Body of pancreas (tissue), 4 donors: ENCODE measurements around the gene LIMK1. TPM values are rescaled to one million over a fixed set of nuclear protein-coding genes. Genes with fewer than 3 reads are reported as not detected.

Experiments used
- ATAC-seq: fragments of 150-250 bp; one replicate; pipeline ENCODE4 v1.9.1; 2016
- DNase-seq, 4 donors: peaks; one replicate each; pipeline ENCODE4 v3.0.0-alpha.2; 2019
- H3K27ac ChIP-seq, 4 donors: fragments of 200-600 bp; sonication (generic); 1 replicate in 3 of 4; 2 replicates in 1 of 4; pipeline versions ENCODE4 v1.5.1 to v1.6.1; 2016 to 2019; ENCODE audit warnings: mild to moderate bottlenecking in 1 of 4, mixed read lengths in 1 of 4, moderate library complexity in 1 of 4
- H3K27me3 ChIP-seq, 2 donors: fragments of 200-600 bp; sonication (generic); one replicate each; pipeline ENCODE4 v1.6.0; 2016; ENCODE audit warnings: mild to moderate bottlenecking in 1 of 2
- H3K36me3 ChIP-seq, 2 donors: fragments of 200-600 bp; sonication (generic); replicated peaks in 1 of 2; 2 replicates each; pipeline ENCODE4 v1.5.1; 2016; ENCODE audit warnings: low read depth in 2 of 2; ENCODE audit not compliant: insufficient read depth in 1 of 2
- H3K4me1 ChIP-seq: fragments of 200-600 bp; sonication (generic); one replicate; pipeline ENCODE4 v1.6.0; 2016
- H3K4me3 ChIP-seq, 2 donors: fragments of 200-600 bp; sonication (generic); 1 replicate in 1 of 2; 2 replicates in 1 of 2; pipeline ENCODE4 v1.5.1; 2016 to 2019
- H3K9me3 ChIP-seq, 3 donors: fragments of 200-600 bp; sonication (generic); 1 replicate in 2 of 3; 2 replicates in 1 of 3; pipeline ENCODE4 v1.5.1; 2016
- POLR2A ChIP-seq, 3 donors: fragments of 450-650 bp; IDR thresholded peaks; one replicate each; pipeline ENCODE4 v1.6.1; 2016; ENCODE audit warnings: antibody characterized with exemption in 3 of 3, mild to moderate bottlenecking in 2 of 3
- WGBS, 2 donors: methylation state at CpG; one replicate each; pipeline ENCODE4 v1.1.5; 2017; 5-methylcytosine and 5-hydroxymethylcytosine counted together
- intact Hi-C: fragments of 100-400 bp; cut with DNase I; formaldehyde crosslinking; loops from one replicate; pipeline ENCODE4 v1.15.1; 2023
- total RNA-seq, 2 donors: library from RNA; depleted of rRNA; stranded (reverse); fragments of >200 nt; gene quantifications; one replicate each; pipeline ENCODE4 v1.1.0, GENCODE V29; 2016
- TF ChIP-seq, protein P1 (sequence below), 7 experiments: fragments of 450-650 bp in 4 of 7; fragments of 200-600 bp in 3 of 7; sonication (generic) in 3 of 7; IDR thresholded peaks; one replicate each; pipeline ENCODE4 v1.5.1; 2016 to 2019; ENCODE audit warnings: antibody characterized with exemption in 7 of 7

The LIMK1 gene
- total RNA-seq, 2 donors from 2014 or later, result 10.1 to 27.4 TPM

DNA sequence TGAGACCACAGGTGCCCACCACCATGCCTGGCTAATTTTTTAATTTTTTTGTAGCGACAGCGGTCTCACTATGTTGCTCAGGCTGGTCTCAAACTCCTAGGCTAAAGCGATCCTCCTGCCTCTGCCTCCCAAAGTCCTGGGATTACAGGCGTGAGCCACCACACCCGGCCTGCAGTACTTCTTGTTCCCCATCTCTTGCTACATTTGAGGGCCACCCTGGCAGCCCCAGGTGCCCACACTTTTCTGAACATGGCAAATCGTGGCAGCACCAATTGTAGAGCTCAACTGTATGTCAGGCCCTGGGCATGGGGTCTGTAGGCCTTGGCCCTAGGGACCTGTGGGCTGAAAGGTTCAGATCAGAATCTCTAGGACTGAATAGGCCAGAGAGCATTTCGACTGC is 25.1 kb upstream of the LIMK1 start:
- TF ChIP-seq, protein P1, sequence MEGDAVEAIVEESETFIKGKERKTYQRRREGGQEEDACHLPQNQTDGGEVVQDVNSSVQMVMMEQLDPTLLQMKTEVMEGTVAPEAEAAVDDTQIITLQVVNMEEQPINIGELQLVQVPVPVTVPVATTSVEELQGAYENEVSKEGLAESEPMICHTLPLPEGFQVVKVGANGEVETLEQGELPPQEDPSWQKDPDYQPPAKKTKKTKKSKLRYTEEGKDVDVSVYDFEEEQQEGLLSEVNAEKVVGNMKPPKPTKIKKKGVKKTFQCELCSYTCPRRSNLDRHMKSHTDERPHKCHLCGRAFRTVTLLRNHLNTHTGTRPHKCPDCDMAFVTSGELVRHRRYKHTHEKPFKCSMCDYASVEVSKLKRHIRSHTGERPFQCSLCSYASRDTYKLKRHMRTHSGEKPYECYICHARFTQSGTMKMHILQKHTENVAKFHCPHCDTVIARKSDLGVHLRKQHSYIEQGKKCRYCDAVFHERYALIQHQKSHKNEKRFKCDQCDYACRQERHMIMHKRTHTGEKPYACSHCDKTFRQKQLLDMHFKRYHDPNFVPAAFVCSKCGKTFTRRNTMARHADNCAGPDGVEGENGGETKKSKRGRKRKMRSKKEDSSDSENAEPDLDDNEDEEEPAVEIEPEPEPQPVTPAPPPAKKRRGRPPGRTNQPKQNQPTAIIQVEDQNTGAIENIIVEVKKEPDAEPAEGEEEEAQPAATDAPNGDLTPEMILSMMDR (IDR thresholded peaks at IDR 0.05), result no peak
- no peak for TF ChIP-seq POLR2A (IDR thresholded peaks at IDR 0.05)
- Histone ChIP-seq H3K9me3 (no peaks in the 10 kb centered on the region), H3K4me3 (no peak overlapping the region), H3K27me3 (no peaks in the 10 kb centered on the region), H3K36me3 (no peaks in the 10 kb centered on the region), H3K27ac (peak overlapping the region in 2 of 4 donors; percentile 89 to 91), H3K4me1 (peaks cover 47% of the 10 kb centered on the region)
- DNase-seq (no peak), ATAC-seq (no peak)
- intact Hi-C loops, result no loop called here
- WGBS, 2 donors, result 88 to 94% methylated on average over 7 of the region's 7 CpGs

DNA sequence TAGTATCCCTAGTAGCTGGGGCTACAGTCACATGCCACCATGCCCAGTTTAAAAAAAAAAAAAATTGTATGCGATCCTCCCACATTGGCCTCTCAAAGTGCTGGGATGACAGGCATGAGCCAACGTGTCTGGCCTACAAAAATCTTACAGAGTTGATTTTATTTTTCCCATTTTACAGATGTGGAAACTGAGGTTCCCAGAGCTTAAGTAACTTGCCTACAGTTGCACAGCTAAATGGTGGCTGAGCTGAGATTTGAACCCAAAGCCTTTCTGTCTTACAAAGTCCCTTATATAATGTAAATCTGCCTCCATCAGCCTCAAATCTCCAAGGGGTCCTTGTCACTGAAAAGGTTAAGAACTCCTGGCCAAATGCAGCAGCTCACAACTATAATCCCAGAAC is 24.6 kb upstream of the LIMK1 start:
- peak overlapping the region in 3 of 4 donors; percentile 89 to 97 (median 91) for H3K27ac ChIP-seq
- 66 to 73% methylated on average over 2 of the region's 2 CpGs for WGBS, 2 donors
- no peak for ATAC-seq
- H3K4me3 ChIP-seq, result no peak overlapping the region
- peaks cover 47% of the 10 kb centered on the region for H3K4me1 ChIP-seq
- DNase-seq, result no peak
- H3K9me3 ChIP-seq, result no peaks in the 10 kb centered on the region
- H3K36me3 ChIP-seq, result no peaks in the 10 kb centered on the region
- intact Hi-C loops, result no loop called here
- H3K27me3 ChIP-seq, result no peaks in the 10 kb centered on the region
- no peak for TF ChIP-seq POLR2A (IDR thresholded peaks at IDR 0.05)
- TF ChIP-seq, protein P1 (IDR thresholded peaks at IDR 0.05), result no peak

DNA sequence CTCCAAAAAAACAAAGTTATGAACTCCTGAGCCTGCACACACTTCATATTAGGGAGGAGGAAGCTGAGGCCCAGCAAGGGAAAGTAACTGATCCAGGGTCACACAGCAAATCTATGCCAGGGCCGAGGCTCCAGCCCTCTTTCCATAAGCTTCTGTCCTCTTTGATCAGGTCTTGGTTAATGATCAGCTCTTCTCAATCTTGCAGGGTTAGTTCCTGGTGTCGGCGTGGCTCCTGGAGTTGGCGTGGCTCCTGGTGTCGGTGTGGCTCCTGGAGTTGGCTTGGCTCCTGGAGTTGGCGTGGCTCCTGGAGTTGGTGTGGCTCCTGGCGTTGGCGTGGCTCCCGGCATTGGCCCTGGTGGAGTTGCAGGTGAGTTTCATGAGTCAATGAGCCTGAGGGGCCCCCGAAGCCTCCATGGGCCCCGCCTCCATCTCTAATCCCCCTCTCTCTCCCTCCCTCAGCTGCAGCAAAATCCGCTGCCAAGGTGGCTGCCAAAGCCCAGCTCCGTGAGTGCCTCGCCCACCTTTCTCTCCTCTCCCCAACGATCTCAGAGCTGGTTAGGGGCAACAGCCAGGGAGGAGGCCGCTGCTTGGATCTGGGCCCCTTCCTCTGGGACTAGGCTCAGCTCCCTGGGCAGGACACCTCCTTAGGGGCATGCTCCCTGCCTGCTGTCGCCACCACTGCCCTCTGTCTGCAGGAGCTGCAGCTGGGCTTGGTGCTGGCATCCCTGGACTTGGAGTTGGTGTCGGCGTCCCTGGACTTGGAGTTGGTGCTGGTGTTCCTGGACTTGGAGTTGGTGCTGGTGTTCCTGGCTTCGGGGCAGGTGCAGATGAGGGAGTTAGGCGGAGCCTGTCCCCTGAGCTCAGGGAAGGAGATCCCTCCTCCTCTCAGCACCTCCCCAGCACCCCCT is 23.7 kb upstream of the LIMK1 start:
- DNase-seq (peak; percentile 97 to 99 (median 98)), ATAC-seq (peak; percentile 83)
- peak in 1 of 3 donors; percentile 31 for TF ChIP-seq POLR2A (IDR thresholded peaks at IDR 0.05)
- TF ChIP-seq, protein P1 (IDR thresholded peaks at IDR 0.05), result peak in 4 of 7 experiments; percentile 27 to 44 (median 37)
- Histone ChIP-seq H3K27ac (peak overlapping the region; percentile 89 to 97 (median 94)), H3K4me1 (peaks cover 47% of the 10 kb centered on the region), H3K9me3 (no peaks in the 10 kb centered on the region), H3K4me3 (no peak overlapping the region), H3K36me3 (no peaks in the 10 kb centered on the region), H3K27me3 (no peaks in the 10 kb centered on the region)
- intact Hi-C loops, result no loop called here
- WGBS, 2 donors, result 21 to 23% methylated on average over 16 to 21 of the region's 21 CpGs

DNA sequence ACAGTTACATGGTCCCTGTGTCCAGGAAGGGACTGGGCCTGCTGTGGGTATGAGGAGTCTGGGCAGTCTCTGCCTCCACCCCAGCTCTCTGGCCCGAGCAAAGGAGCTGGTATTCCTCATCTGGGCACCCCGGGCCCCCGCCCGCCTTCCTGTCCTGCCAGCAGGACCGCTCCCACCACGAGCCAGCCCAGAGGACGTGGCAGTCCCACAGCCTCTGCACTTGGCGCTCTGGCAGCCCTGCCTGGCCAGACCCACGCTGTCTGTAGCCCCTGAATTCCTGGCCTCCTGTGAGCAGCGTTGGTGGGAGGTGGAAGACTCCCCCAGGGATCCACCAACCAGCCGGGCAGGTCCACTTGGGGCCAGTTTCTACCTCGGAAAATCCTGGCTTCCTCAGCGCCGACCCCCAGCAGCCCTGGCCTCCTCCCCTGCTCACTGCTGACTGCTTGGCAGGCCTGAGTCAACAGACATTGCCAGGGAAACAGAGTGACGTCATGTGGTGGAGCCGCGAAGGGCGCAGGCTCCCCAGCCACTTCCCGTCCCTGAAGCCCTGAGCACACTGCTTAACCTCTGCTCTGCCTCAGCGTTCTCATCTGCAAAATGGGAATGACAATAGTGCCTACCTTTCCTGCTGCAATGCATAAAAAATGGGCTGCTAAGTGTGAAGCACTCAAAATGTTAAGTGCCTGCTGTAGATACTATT is 21.6 kb upstream of the LIMK1 start:
- intact Hi-C loops, result no loop called here
- Histone ChIP-seq H3K9me3 (no peaks in the 10 kb centered on the region), H3K4me3 (no peak overlapping the region), H3K27me3 (no peaks in the 10 kb centered on the region), H3K36me3 (no peaks in the 10 kb centered on the region), H3K4me1 (peaks cover 47% of the 10 kb centered on the region), H3K27ac (peak overlapping the region; percentile 89 to 97 (median 94))
- 11% methylated on average over 20 of the region's 20 CpGs; no CpG with 5 or more reads in 1 of the 2 donors for WGBS, 2 donors
- peak; percentile 87 for ATAC-seq
- DNase-seq, result peak; percentile 92 to 96 (median 94)
- TF ChIP-seq, protein P1 (IDR thresholded peaks at IDR 0.05), result peak in 1 of 7 experiments; percentile 2
- peak; percentile 58 to 89 (median 83) for TF ChIP-seq POLR2A (IDR thresholded peaks at IDR 0.05)
